HK-2 (cell line): ENCODE results near the gene FKRP.
"Not testable (repeated sequence)": the region's sequence is repeated elsewhere in the genome, so short reads cannot be mapped to it uniquely, and the experiment has no call there.

Experiments used
- DNase-seq: peaks from one replicate; pipeline ENCODE4 v3.0.0-alpha.2; 2018; ENCODE audit not compliant: unreplicated experiment

FKRP gene

DNA sequence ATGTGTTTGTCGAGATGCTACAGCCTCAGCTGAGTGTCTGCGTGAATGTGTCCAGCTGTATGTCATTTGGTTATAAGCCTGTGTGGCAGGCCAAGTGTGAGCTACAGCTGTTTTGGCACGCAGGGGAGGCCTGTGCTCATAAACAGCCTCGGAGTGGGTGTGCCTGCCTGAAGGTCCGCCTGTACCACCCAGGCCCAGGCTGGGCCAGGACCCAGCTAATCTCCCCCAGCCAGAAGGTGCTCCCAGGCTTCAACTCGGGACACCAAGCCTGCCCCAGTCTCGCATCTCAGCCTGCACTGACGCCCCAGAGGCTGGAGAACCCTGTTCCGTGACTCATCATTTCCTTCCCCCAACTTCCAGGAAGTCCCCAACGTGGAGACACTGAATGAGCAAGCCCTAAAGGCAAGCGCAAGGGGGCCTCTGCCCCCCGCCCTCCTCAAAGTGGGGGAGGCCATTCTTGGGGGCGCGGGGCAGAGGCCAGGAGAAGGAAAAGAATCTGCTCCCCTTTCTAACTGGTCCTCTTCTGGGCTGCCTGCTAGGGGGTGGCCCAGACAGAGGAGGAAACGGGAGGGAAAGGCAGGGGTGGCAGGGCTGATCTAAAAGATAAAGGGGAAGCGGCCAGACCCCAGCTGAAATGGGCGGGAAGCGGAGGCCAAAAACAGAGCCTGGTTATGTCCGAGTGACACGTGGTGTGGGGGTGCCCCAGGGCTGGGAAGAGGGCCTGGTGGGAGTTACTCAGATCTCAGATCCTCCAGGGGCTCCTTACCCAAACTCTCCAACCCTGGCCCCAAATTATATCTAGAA lies 40.6 kb downstream of the FKRP start:
- DNase-seq = peak; percentile 82

DNA sequence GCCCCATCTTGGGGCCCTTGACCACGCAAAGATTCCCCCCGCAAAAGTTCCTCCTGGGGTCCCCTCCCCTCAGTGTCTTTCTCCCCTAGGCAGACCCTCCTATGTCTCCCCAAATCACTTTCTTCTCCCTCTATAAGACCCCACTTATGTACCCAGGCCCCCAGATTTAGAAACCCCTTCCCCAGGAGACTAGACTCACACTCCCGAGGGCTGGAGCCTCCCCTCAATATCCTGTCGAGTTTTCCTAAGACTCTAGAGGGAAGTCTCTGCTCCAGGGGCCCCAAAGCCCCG lies 41.1 kb downstream of the FKRP start:
- no peak for DNase-seq

- DNase-seq = peak; percentile 76
Observed at GRCh38 chr19:46787331-46788261, 41.7 kb downstream of the FKRP start.

- peak; percentile 99 for DNase-seq
Observed at GRCh38 chr19:46788262-46788967, 42.6 kb downstream of the FKRP start, which contains the start of gene SLC1A5. Gene SLC1A5, minus strand, starts transcription at chr19:46788594. Its CDS starts 629 bp downstream, at chr19:46787965.

- no peak for DNase-seq
Observed at GRCh38 chr19:46788968-46789338, 43.1 kb downstream of the FKRP start.

GRCh38 chr19:46789371-46789770 lies 43.5 kb downstream of the FKRP start:
- no peak for DNase-seq

GRCh38 chr19:46791944-46792343 lies 46.1 kb downstream of the FKRP start:
- no peak for DNase-seq

GRCh38 chr19:46797881-46798280 lies 52.0 kb downstream of the FKRP start:
- DNase-seq = no peak

- DNase-seq = no peak
Observed at GRCh38 chr19:46798713-46799112, 52.9 kb downstream of the FKRP start.

DNA sequence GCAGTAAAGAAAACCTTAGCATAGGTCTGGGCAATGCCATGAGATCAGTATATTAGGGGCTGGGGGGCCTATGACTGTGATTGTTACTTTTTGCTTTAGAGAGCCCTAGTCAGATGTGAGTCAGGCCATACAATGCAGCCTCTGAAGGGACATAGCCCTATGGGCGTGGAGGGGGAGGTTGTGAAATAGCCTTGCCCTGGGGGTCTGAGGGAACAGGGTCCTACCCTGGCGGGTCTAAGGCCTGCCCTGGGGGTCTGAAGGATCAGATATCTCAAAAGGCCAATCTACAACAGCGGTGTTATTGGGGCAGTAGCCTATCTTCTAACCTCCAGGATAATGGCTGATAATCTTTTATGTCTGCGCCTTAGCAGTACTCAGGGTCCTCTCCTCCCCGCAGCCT lies 56.3 kb downstream of the FKRP start:
- no peak for DNase-seq

- no peak for DNase-seq
Observed at GRCh38 chr19:46803555-46803954, 57.7 kb downstream of the FKRP start.

DNA sequence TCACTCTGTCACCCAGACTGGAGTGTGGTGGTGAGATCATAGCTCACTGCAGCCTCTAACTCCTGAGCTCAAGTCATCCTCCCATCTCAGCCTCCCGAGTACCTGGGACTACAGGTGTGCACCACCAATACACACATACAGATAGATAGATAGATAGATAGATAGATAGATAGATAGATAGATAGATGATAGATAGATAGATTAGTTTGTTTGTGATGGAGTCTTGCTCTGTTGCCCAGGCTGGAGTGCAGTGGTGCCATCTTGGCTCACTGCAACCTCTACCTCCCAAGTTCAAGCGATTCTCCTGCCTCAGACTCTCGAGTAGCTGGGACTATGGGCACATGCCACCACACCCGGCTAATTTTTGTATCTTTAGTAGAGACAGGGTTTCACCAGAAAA lies 58.6 kb downstream of the FKRP start:
- DNase-seq = not testable (repeated sequence)

DNA sequence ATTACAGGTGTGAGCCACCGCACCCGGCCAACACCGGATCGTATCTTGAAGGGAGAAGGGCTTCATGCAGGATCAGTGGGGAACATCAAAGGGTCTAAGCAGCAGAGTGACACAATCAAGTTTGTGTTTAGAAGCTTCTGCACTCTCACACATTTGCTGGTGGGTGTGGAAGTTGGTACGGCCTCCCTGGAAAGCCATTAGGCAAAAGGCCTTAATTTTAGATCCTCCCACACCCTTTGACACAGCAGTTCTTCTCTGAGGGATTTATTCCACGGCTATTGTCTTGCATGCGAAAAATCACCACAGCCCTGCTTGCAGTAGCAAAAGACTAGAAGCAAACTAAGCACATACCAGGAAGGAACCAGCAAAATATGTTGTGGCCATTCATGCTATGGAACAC lies 60.8 kb downstream of the FKRP start:
- DNase-seq = no peak
